WERI-Rb-1 (cell line): Measurements from ENCODE around the gene ANP32A.

Experiments used
- DNase-seq: peaks from one replicate; pipeline ENCODE4 v3.0.0-alpha.2; 2020
- H3K27ac ChIP-seq: fragments of 250-450 bp; sonication (Bioruptor Pico); 2 replicates; pipeline ENCODE4 v1.5.1; 2020; ENCODE audit warnings: mild to moderate bottlenecking, moderate library complexity
- H3K27me3 ChIP-seq: fragments of 250-450 bp; sonication (Bioruptor Pico); 2 replicates; pipeline ENCODE4 v1.5.1; 2021; ENCODE audit warnings: mild to moderate bottlenecking, low read depth, moderate library complexity; ENCODE audit not compliant: insufficient read depth, severe bottlenecking
- H3K36me3 ChIP-seq: fragments of 250-450 bp; sonication (Bioruptor Pico); 2 replicates; pipeline ENCODE4 v1.5.1; 2020; ENCODE audit warnings: mild to moderate bottlenecking, moderate library complexity
- H3K4me3 ChIP-seq: 2 replicates; pipeline ENCODE4 v1.5.1; 2011; ENCODE audit warnings: low read depth, mild to moderate bottlenecking, control low read depth, low read length
- H3K9me3 ChIP-seq: fragments of 250-450 bp; sonication (Bioruptor Pico); 2 replicates; pipeline ENCODE4 v1.5.1; 2021; ENCODE audit warnings: mild to moderate bottlenecking, moderate library complexity; ENCODE audit not compliant: severe bottlenecking
- TF ChIP-seq, protein P1 (sequence below): IDR thresholded peaks from 2 replicates; pipeline ENCODE4 v1.5.1; 2011; ENCODE audit warnings: low read depth, mild to moderate bottlenecking, control low read depth, inconsistent platforms, low read length

ANP32A gene

GRCh38 chr15:68755731-68756130 is 65.0 kb downstream of the ANP32A start:
- Histone ChIP-seq H3K27ac (no peak overlapping the region), H3K27me3 (no peaks in the 10 kb centered on the region), H3K4me3 (no peak overlapping the region), H3K9me3 (no peaks in the 10 kb centered on the region), H3K36me3 (no peaks in the 10 kb centered on the region)
- no peak for DNase-seq
- TF ChIP-seq, protein P1, sequence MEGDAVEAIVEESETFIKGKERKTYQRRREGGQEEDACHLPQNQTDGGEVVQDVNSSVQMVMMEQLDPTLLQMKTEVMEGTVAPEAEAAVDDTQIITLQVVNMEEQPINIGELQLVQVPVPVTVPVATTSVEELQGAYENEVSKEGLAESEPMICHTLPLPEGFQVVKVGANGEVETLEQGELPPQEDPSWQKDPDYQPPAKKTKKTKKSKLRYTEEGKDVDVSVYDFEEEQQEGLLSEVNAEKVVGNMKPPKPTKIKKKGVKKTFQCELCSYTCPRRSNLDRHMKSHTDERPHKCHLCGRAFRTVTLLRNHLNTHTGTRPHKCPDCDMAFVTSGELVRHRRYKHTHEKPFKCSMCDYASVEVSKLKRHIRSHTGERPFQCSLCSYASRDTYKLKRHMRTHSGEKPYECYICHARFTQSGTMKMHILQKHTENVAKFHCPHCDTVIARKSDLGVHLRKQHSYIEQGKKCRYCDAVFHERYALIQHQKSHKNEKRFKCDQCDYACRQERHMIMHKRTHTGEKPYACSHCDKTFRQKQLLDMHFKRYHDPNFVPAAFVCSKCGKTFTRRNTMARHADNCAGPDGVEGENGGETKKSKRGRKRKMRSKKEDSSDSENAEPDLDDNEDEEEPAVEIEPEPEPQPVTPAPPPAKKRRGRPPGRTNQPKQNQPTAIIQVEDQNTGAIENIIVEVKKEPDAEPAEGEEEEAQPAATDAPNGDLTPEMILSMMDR = no peak

DNA sequence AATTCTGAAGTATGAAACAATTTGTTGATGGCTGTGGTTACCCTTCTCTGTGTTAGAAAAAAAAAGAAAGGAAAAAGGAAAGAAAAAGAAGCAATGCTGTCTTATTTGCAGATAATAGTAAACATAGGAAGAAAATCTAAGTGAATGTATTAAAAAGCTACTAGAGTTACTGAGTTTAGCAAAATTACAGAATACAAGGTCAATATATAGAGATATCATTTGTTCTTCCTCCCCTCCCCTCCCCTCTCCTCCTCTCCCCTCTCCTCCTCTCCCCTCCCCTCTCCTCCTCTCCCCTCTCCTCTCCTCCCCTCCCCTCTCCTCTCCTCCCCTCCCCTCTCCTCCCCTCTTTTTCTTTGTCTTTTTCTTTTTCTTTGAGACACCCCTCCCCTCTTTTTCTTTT is 69.1 kb downstream of the ANP32A start:
- H3K27me3 ChIP-seq = no peaks in the 10 kb centered on the region
- no peak overlapping the region for H3K27ac ChIP-seq
- no peak for DNase-seq
- TF ChIP-seq, protein P1 = no peak
- no peaks in the 10 kb centered on the region for H3K36me3 ChIP-seq
- H3K4me3 ChIP-seq = no peak overlapping the region
- no peaks in the 10 kb centered on the region for H3K9me3 ChIP-seq

- Histone ChIP-seq H3K27ac (no peak overlapping the region), H3K9me3 (no peaks in the 10 kb centered on the region), H3K4me3 (no peak overlapping the region), H3K27me3 (no peaks in the 10 kb centered on the region), H3K36me3 (no peaks in the 10 kb centered on the region)
- no peak for DNase-seq
- TF ChIP-seq, protein P1 = no peak
Measured at GRCh38 chr15:68749793-68750192, 70.9 kb downstream of the ANP32A start.

GRCh38 chr15:68749365-68749764 is 71.3 kb downstream of the ANP32A start:
- H3K27ac ChIP-seq = no peak overlapping the region
- H3K27me3 ChIP-seq = no peaks in the 10 kb centered on the region
- H3K9me3 ChIP-seq = no peaks in the 10 kb centered on the region
- no peaks in the 10 kb centered on the region for H3K36me3 ChIP-seq
- H3K4me3 ChIP-seq = no peak overlapping the region
- TF ChIP-seq, protein P1 = no peak
- no peak for DNase-seq

DNA sequence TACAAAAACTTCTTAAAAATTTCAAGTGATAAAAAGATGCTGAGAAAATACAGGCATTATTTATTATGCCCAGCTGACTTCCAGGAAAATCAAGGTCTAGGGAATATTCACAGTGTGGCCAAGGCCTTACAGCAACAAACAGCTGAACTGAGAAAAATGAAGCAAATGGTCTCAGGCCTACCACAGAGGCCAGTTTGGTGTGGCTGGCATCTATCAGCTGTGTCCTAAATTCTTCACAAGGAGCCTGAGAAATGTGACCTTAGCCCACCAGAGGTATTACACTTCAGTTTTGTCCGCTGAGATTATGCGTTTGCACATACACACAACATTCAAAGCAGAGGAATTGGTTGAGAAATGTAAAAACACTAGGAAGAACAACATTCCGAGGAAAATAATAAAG is 77.4 kb downstream of the ANP32A start:
- Histone ChIP-seq H3K36me3 (no peaks in the 10 kb centered on the region), H3K27ac (no peak overlapping the region), H3K9me3 (no peaks in the 10 kb centered on the region), H3K27me3 (no peaks in the 10 kb centered on the region), H3K4me3 (no peak overlapping the region)
- TF ChIP-seq, protein P1 = no peak
- no peak for DNase-seq

- no peak for DNase-seq
- Histone ChIP-seq H3K4me3 (no peak overlapping the region), H3K27ac (no peak overlapping the region), H3K36me3 (no peaks in the 10 kb centered on the region), H3K9me3 (no peaks in the 10 kb centered on the region), H3K27me3 (no peaks in the 10 kb centered on the region)
- TF ChIP-seq, protein P1 = no peak
Measured at GRCh38 chr15:68739390-68740080, 81.2 kb downstream of the ANP32A start.
